Right renal pelvis (tissue), 4 donors: ENCODE data around the gene FOXO6. TPM values are rescaled to one million over a fixed set of nuclear protein-coding genes. Genes with fewer than 3 reads are reported as not detected.

Experiments used
- polyA plus RNA-seq, 4 donors: library from polyadenylated mRNA; unstranded; fragments of 120-200 nt; gene quantifications; one replicate each; pipeline ENCODE4 v1.2.1, GENCODE V29; 2013; ENCODE audit not compliant: insufficient read length in 4 of 4

Gene FOXO6
- polyA plus RNA-seq, 4 donors = 1.6 to 3.6 (median 1.8) TPM

Other genes starting within 250 kb of the FOXO6 start
- 10 to 100 TPM; 38.5 to 40.8 (median 39.4) TPM for gene SCMH1, start 119.1 kb upstream of the FOXO6 start, polyA plus RNA-seq
- 1 to 10 TPM; 1.1 to 5.3 (median 2.5) TPM for gene EDN2, start 123.2 kb downstream of the FOXO6 start, polyA plus RNA-seq